Naive B cell (primary cell): Measurements from ENCODE around the gene CHN2. TPM values are rescaled to one million over a fixed set of nuclear protein-coding genes. Genes with fewer than 3 reads are reported as not detected.
"Not testable (repeated sequence)": the region's sequence is repeated elsewhere in the genome, so short reads cannot be mapped to it uniquely, and the experiment has no call there.

Experiments
- ATAC-seq, 2 donors: fragments of 150-1000 bp; cut with Tn5 transposase; 2 replicates each; pipeline ENCODE4 v1.10.0; 2021; ENCODE audit warnings: low read depth in 2 of 2, mild to moderate bottlenecking in 2 of 2, moderate library complexity in 2 of 2
- DNase-seq: peaks from one replicate; pipeline ENCODE4 v3.0.0; 2022
- H3K27ac Mint-ChIP-seq, 6 donors: one replicate each; pipeline ENCODE4 v1.8.0; 2020 to 2022; ENCODE audit warnings: mild to moderate bottlenecking in 6 of 6, mixed read lengths in 6 of 6, moderate library complexity in 5 of 6, inconsistent platforms in 2 of 6
- H3K27me3 Mint-ChIP-seq, 3 donors: one replicate each; pipeline ENCODE4 v1.8.0; 2021 to 2022; ENCODE audit warnings: mixed read lengths in 3 of 3, mild to moderate bottlenecking in 1 of 3
- H3K36me3 Mint-ChIP-seq, 2 donors: one replicate each; pipeline ENCODE4 v1.8.0; 2020 to 2022; ENCODE audit warnings: mixed read lengths in 2 of 2, inconsistent platforms in 1 of 2, mild to moderate bottlenecking in 1 of 2
- H3K4me1 Mint-ChIP-seq, 3 donors: one replicate each; pipeline ENCODE4 v1.8.0; 2020 to 2022; ENCODE audit warnings: mixed read lengths in 3 of 3, inconsistent platforms in 1 of 3, mild to moderate bottlenecking in 1 of 3, moderate library complexity in 1 of 3
- H3K4me3 Mint-ChIP-seq, 8 donors: one replicate each; pipeline ENCODE4 v1.8.0; 2020 to 2022; ENCODE audit warnings: mild to moderate bottlenecking in 8 of 8, mixed read lengths in 8 of 8, moderate library complexity in 8 of 8, inconsistent platforms in 2 of 8
- H3K9me3 Mint-ChIP-seq, 7 donors: one replicate each; pipeline ENCODE4 v1.8.0; 2020 to 2022; ENCODE audit warnings: mixed read lengths in 7 of 7, mild to moderate bottlenecking in 5 of 7, inconsistent platforms in 2 of 7, moderate library complexity in 1 of 7
- polyA plus RNA-seq, 6 donors: library from polyadenylated mRNA; unstranded; fragments of 300-500 nt; fragmentation: Illumina TruSeq; gene quantifications; one replicate each; pipeline ENCODE4 v1.2.3, GENCODE V29; 2021; ENCODE audit warnings: low read depth in 6 of 6

The CHN2 gene
- polyA plus RNA-seq, 6 donors from 2014 or later: 0.27 TPM; not detected in 5

GRCh38 chr7:29499932-29500331, 305.4 kb downstream of the CHN2 start:
- Mint-ChIP-seq H3K4me3 (no peak overlapping the region), H3K27ac (no peak overlapping the region), H3K36me3 (no peaks in the 10 kb centered on the region), H3K4me1 (no peaks in the 10 kb centered on the region), H3K9me3 (no peaks in the 10 kb centered on the region), H3K27me3 (peaks cover 0 to 5% (median 0%) of the 10 kb centered on the region in 3 donors)
- DNase-seq (no peak), ATAC-seq (no peak)

DNA sequence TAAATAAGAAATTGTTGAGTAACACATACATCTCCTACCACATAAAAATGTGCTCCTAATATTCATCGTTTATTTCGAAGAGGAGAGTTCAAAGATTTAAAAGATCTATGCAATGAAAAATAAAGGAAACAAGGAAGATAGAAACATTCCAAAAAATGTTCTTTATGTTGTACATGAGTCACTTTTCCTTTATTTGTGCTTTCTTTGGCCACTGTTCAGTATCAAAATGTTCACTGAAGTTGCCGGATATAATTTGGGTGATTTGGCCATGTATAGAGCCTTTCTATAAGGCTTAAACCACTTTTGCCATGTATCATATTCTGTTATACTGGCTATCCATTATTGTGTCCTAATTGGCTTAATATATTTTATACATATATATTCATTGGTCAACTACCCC, 306.1 kb downstream of the CHN2 start:
- no peaks in the 10 kb centered on the region for H3K4me1 Mint-ChIP-seq
- DNase-seq: no peak
- no peaks in the 10 kb centered on the region for H3K9me3 Mint-ChIP-seq
- no peak for ATAC-seq
- H3K27ac Mint-ChIP-seq: no peak overlapping the region
- no peaks in the 10 kb centered on the region for H3K36me3 Mint-ChIP-seq
- no peak overlapping the region for H3K4me3 Mint-ChIP-seq
- peaks cover 0 to 5% (median 0%) of the 10 kb centered on the region in 3 donors for H3K27me3 Mint-ChIP-seq

DNA sequence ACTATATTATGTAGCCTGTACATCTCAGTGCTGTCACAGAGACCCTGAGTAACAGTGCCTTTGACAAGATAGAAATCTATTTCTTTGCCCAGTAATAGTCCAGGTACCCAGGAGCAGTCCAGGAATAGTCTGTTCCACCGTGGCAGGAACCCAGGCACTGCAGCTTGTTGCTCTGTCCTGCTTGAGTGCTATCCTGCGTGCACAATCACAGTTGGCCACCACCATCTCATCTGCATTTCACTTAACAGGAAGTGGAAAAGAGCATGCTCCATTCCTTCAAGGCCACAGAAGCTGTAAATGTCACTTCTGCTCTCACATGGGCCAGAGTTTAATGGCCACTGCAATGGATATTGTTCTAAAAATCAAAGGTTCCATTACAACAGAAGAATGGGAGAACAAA, 307.6 kb downstream of the CHN2 start:
- H3K36me3 Mint-ChIP-seq: no peaks in the 10 kb centered on the region
- peaks cover 0 to 5% (median 0%) of the 10 kb centered on the region in 3 donors for H3K27me3 Mint-ChIP-seq
- H3K27ac Mint-ChIP-seq: no peak overlapping the region
- no peaks in the 10 kb centered on the region for H3K4me1 Mint-ChIP-seq
- no peak overlapping the region for H3K4me3 Mint-ChIP-seq
- no peak for ATAC-seq
- no peak for DNase-seq
- H3K9me3 Mint-ChIP-seq: no peaks in the 10 kb centered on the region

- H3K27ac Mint-ChIP-seq: no peak overlapping the region
- H3K36me3 Mint-ChIP-seq: no peaks in the 10 kb centered on the region
- no peaks in the 10 kb centered on the region for H3K27me3 Mint-ChIP-seq
- no peak for ATAC-seq
- peaks cover 0 to 6% (median 0%) of the 10 kb centered on the region in 3 donors for H3K4me1 Mint-ChIP-seq
- no peaks in the 10 kb centered on the region for H3K9me3 Mint-ChIP-seq
- DNase-seq: no peak
- no peak overlapping the region for H3K4me3 Mint-ChIP-seq
These were observed 311.4 kb downstream of the CHN2 start for GRCh38 chr7:29505931-29506330.

GRCh38 chr7:29508608-29509007, 314.0 kb downstream of the CHN2 start:
- ATAC-seq (no peak), DNase-seq (no peak)
- H3K9me3 Mint-ChIP-seq: no peaks in the 10 kb centered on the region
- peaks cover 0 to 17% (median 0%) of the 10 kb centered on the region in 3 donors for H3K4me1 Mint-ChIP-seq
- H3K27ac Mint-ChIP-seq: no peak overlapping the region
- H3K36me3 Mint-ChIP-seq: no peaks in the 10 kb centered on the region
- no peak overlapping the region for H3K4me3 Mint-ChIP-seq
- no peaks in the 10 kb centered on the region for H3K27me3 Mint-ChIP-seq

- H3K9me3 Mint-ChIP-seq: no peaks in the 10 kb centered on the region
- no peaks in the 10 kb centered on the region for H3K27me3 Mint-ChIP-seq
- DNase-seq (no peak), ATAC-seq (no peak)
- peaks cover 0 to 17% (median 0%) of the 10 kb centered on the region in 3 donors for H3K4me1 Mint-ChIP-seq
- H3K27ac Mint-ChIP-seq: peak overlapping the region in 1 of 6 donors; percentile 22
- no peaks in the 10 kb centered on the region for H3K36me3 Mint-ChIP-seq
- H3K4me3 Mint-ChIP-seq: no peak overlapping the region
These were observed 315.5 kb downstream of the CHN2 start for GRCh38 chr7:29510028-29510427.

DNA sequence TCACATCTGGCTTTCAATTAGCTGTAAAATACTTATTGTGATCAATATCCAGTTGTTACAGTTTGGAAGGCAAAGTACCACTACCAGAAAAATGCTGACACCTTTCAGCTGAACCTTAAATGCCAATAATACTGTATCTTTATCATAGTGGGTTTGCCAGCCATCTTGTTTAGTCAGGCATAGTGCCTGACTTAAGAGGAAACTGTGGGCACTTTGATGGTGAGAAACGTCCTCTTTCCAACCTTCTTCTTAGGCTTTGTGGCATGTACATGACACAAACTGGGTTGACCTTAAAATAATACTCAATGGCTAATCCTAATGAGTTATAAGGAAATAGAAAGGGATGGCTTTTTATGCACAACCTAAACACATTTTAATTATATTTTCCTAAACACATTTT, 316.8 kb downstream of the CHN2 start:
- peaks cover 0 to 17% (median 0%) of the 10 kb centered on the region in 3 donors for H3K4me1 Mint-ChIP-seq
- peak overlapping the region in 1 of 8 donors; percentile 4 for H3K4me3 Mint-ChIP-seq
- no peaks in the 10 kb centered on the region for H3K27me3 Mint-ChIP-seq
- H3K36me3 Mint-ChIP-seq: no peaks in the 10 kb centered on the region
- no peaks in the 10 kb centered on the region for H3K9me3 Mint-ChIP-seq
- H3K27ac Mint-ChIP-seq: no peak overlapping the region
- ATAC-seq: no peak
- DNase-seq: no peak

- Mint-ChIP-seq H3K4me1 (peaks cover 0 to 17% (median 0%) of the 10 kb centered on the region in 3 donors), H3K27me3 (peaks cover 0 to 2% (median 0%) of the 10 kb centered on the region in 3 donors), H3K4me3 (peak overlapping the region in 1 of 8 donors; percentile 10), H3K36me3 (no peaks in the 10 kb centered on the region), H3K9me3 (no peaks in the 10 kb centered on the region), H3K27ac (no peak overlapping the region)
- DNase-seq (no peak), ATAC-seq (no peak)
These were observed 317.3 kb downstream of the CHN2 start for GRCh38 chr7:29511851-29512250.

DNA sequence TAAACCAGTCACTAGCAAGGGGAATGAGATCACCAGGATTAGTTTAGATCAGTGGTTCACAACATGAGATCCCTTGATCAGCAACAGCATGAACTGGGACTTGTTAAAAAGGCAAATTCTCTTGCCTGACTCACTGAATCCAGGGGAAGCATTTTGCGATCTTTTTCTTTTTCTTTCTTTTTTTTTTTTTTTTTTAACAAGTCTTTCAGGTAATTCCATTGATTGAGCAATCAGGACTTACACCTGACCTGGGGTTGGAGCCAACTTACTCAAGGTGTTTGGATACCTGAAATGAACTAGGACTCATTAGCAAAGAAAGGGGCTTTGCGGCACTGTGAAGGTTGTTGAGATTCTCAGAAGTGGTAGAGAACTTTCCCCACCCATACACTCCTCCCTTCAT, 321.9 kb downstream of the CHN2 start:
- Mint-ChIP-seq H3K4me3 (no peak overlapping the region), H3K27ac (no peak overlapping the region), H3K4me1 (peaks cover 0 to 8% (median 0%) of the 10 kb centered on the region in 3 donors), H3K36me3 (peaks cover 0 to 7% of the 10 kb centered on the region in 2 donors), H3K9me3 (peaks cover 0 to 10% (median 3%) of the 10 kb centered on the region in 7 donors), H3K27me3 (peaks cover 5 to 15% (median 14%) of the 10 kb centered on the region in 3 donors)
- ATAC-seq (no peak), DNase-seq (no peak)

GRCh38 chr7:29518616-29519015, 324.0 kb downstream of the CHN2 start:
- Mint-ChIP-seq H3K27ac (no peak overlapping the region), H3K4me3 (no peak overlapping the region), H3K36me3 (peaks cover 0 to 7% of the 10 kb centered on the region in 2 donors), H3K27me3 (peaks cover 10 to 23% (median 15%) of the 10 kb centered on the region in 3 donors), H3K9me3 (peaks cover 0 to 17% (median 7%) of the 10 kb centered on the region in 7 donors), H3K4me1 (no peaks in the 10 kb centered on the region)
- DNase-seq: no peak
- no peak for ATAC-seq

DNA sequence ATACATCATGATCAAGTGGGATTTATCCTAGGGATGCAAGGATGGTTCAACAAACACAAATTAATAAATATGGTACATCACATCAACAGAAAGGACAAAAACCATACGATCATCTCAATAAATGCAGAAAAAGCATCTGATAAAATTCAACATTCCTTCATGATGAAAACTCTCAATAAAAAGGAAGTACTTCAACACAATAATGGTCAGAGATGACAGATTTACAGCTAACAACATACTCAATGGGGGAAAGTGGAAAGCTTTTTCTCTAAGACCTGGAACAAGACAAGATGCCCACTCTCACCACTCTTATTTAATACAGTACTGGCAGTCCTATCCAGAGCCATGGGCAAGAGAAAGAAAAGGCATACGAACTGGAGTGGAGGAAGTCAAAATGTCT, 329.2 kb downstream of the CHN2 start:
- H3K9me3 Mint-ChIP-seq: peaks cover under 1 to 17% (median 7%) of the 10 kb centered on the region in 7 donors
- no peak overlapping the region for H3K4me3 Mint-ChIP-seq
- H3K36me3 Mint-ChIP-seq: peaks cover 0 to 7% of the 10 kb centered on the region in 2 donors
- peaks cover 12 to 29% (median 23%) of the 10 kb centered on the region in 3 donors for H3K27me3 Mint-ChIP-seq
- H3K27ac Mint-ChIP-seq: no peak overlapping the region
- no peak for ATAC-seq
- DNase-seq: no peak
- no peaks in the 10 kb centered on the region for H3K4me1 Mint-ChIP-seq

DNA sequence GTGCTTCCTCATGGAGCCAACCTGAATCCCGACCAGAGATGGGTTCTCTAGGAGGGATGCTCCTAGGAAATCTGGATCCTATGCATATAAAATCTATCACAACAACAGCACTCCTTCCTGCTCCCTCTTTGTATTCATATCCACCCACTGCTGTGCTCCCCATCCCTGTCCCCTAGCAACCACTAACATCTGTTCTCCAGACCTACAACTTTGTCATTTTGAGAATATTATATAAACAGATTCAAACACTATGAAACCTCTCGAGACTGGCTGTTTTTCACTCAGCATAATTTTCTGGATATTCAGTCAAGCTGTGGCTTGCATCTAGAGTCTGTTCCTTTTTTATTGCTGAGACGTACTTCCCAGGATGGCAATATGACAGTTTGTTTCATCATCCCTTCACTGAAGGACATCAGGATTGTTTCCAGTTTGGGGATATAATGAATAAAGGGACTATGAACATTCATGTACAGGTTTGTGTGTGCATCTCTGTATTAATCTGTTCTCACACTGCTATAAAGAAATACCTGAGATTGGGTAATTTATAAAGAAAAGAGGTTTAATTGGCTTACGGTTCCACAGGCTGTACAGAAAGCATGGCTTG, 333.0 kb downstream of the CHN2 start:
- Mint-ChIP-seq H3K9me3 (peaks cover 0 to 7% (median 5%) of the 10 kb centered on the region in 7 donors), H3K36me3 (peaks cover 0 to 8% of the 10 kb centered on the region in 2 donors), H3K27ac (no peak overlapping the region), H3K4me3 (no peak overlapping the region), H3K4me1 (no peaks in the 10 kb centered on the region), H3K27me3 (peaks cover 5 to 29% (median 24%) of the 10 kb centered on the region in 3 donors)
- ATAC-seq (no peak), DNase-seq (no peak)

- DNase-seq, H3K4me3 Mint-ChIP-seq, H3K4me1 Mint-ChIP-seq, H3K27ac Mint-ChIP-seq, H3K36me3 Mint-ChIP-seq, ATAC-seq: not testable (repeated sequence)
- H3K9me3 Mint-ChIP-seq: peaks cover 0 to 13% (median 7%) of the 10 kb centered on the region in 7 donors
- H3K27me3 Mint-ChIP-seq: peaks cover 5 to 29% (median 24%) of the 10 kb centered on the region in 3 donors
These were observed 334.0 kb downstream of the CHN2 start for GRCh38 chr7:29528526-29528925.
